MM.1S (cell line): ENCODE data around the gene ZFAND6.

Source experiments
- CTCF ChIP-seq: fragments of 300-600 bp; sonication (generic); IDR thresholded peaks from 2 replicates; pipeline ENCODE4 v1.5.1; 2016; ENCODE audit warnings: antibody characterized with exemption, low read length, mixed read lengths
- EZH2 ChIP-seq: fragments of 300-600 bp; sonication (generic); optimal IDR thresholded peaks from 2 replicates; pipeline ENCODE3; 2017; ENCODE audit warnings: low read depth, mild to moderate bottlenecking, antibody characterized with exemption, low read length, mixed read lengths

GRCh38 chr15:80161468-80162016 is 102.1 kb downstream of the ZFAND6 start:
- TF ChIP-seq CTCF (no peak), EZH2 (no peak)
